HL-60 (cell line): Measurements from ENCODE around the gene PTPRM.

Experiments
- DNase-seq, 2 experiments: peaks; one replicate each; pipeline ENCODE4 v3.0.0-alpha.2; 2010 to 2020; ENCODE audit warnings: low read depth in 1 of 2, low spot score in 1 of 2
- H3K27ac ChIP-seq: fragments of 250-450 bp; sonication (Bioruptor Pico); replicated peaks from 2 replicates; pipeline ENCODE4 v1.5.1; 2020; ENCODE audit warnings: mild to moderate bottlenecking, moderate library complexity
- H3K27me3 ChIP-seq: fragments of 250-450 bp; sonication (Bioruptor Pico); 2 replicates; pipeline ENCODE4 v1.5.1; 2021; ENCODE audit warnings: mild to moderate bottlenecking, moderate library complexity; ENCODE audit not compliant: insufficient read depth, poor library complexity, severe bottlenecking
- H3K4me3 ChIP-seq: replicated peaks from 2 replicates; pipeline ENCODE4 v1.5.1; 2011; ENCODE audit warnings: mild to moderate bottlenecking, control low read depth, low read length; ENCODE audit not compliant: insufficient read depth
- GABPA ChIP-seq: IDR thresholded peaks from 2 replicates; pipeline ENCODE4 v1.6.1; 2012; ENCODE audit warnings: low read depth
- POLR2AphosphoS5 ChIP-seq: IDR thresholded peaks from 2 replicates; pipeline ENCODE4 v1.6.1; 2012; ENCODE audit warnings: low read depth
- SPI1 ChIP-seq: IDR thresholded peaks from 2 replicates; pipeline ENCODE4 v1.6.1; 2012; ENCODE audit warnings: low read depth, mild to moderate bottlenecking, borderline replicate concordance
- TF ChIP-seq, protein P1 (sequence below): IDR thresholded peaks from 2 replicates; pipeline ENCODE4 v1.6.1; 2012; ENCODE audit warnings: low read depth; ENCODE audit not compliant: insufficient replicate concordance
- TF ChIP-seq, protein P2 (sequence below): IDR thresholded peaks from one replicate; pipeline ENCODE4 v1.5.1; 2011; ENCODE audit warnings: low read length, control low read depth, inconsistent platforms; ENCODE audit not compliant: insufficient read depth

PTPRM gene

DNA sequence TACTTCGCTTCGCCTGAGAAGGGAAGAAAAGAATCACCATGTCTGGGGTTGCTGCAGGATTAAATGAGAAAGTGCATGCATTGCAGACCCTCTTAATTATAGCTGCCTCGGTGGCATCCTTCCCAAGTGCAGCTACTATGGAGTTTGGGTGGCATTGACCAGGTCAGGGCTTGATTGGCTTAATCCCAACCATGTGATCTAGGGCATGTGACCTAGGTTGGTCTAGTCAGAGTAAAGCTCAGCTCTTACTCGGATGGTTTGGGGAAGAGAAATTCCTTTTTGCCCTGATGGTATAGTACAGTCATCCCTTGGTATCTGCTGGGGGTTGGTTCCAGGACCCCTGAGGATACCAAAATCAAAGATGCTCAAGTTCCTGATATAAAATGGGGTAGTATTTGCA, 863.9 kb downstream of the PTPRM start:
- DNase-seq: no peak
- H3K27ac ChIP-seq: no peak overlapping the region
- TF ChIP-seq, protein P1, sequence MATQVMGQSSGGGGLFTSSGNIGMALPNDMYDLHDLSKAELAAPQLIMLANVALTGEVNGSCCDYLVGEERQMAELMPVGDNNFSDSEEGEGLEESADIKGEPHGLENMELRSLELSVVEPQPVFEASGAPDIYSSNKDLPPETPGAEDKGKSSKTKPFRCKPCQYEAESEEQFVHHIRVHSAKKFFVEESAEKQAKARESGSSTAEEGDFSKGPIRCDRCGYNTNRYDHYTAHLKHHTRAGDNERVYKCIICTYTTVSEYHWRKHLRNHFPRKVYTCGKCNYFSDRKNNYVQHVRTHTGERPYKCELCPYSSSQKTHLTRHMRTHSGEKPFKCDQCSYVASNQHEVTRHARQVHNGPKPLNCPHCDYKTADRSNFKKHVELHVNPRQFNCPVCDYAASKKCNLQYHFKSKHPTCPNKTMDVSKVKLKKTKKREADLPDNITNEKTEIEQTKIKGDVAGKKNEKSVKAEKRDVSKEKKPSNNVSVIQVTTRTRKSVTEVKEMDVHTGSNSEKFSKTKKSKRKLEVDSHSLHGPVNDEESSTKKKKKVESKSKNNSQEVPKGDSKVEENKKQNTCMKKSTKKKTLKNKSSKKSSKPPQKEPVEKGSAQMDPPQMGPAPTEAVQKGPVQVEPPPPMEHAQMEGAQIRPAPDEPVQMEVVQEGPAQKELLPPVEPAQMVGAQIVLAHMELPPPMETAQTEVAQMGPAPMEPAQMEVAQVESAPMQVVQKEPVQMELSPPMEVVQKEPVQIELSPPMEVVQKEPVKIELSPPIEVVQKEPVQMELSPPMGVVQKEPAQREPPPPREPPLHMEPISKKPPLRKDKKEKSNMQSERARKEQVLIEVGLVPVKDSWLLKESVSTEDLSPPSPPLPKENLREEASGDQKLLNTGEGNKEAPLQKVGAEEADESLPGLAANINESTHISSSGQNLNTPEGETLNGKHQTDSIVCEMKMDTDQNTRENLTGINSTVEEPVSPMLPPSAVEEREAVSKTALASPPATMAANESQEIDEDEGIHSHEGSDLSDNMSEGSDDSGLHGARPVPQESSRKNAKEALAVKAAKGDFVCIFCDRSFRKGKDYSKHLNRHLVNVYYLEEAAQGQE: no peak
- TF ChIP-seq GABPA: no peak
- no peak for TF ChIP-seq POLR2AphosphoS5
- TF ChIP-seq, protein P2, sequence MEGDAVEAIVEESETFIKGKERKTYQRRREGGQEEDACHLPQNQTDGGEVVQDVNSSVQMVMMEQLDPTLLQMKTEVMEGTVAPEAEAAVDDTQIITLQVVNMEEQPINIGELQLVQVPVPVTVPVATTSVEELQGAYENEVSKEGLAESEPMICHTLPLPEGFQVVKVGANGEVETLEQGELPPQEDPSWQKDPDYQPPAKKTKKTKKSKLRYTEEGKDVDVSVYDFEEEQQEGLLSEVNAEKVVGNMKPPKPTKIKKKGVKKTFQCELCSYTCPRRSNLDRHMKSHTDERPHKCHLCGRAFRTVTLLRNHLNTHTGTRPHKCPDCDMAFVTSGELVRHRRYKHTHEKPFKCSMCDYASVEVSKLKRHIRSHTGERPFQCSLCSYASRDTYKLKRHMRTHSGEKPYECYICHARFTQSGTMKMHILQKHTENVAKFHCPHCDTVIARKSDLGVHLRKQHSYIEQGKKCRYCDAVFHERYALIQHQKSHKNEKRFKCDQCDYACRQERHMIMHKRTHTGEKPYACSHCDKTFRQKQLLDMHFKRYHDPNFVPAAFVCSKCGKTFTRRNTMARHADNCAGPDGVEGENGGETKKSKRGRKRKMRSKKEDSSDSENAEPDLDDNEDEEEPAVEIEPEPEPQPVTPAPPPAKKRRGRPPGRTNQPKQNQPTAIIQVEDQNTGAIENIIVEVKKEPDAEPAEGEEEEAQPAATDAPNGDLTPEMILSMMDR: no peak
- TF ChIP-seq SPI1: no peak
- H3K4me3 ChIP-seq: no peak overlapping the region
- no peaks in the 10 kb centered on the region for H3K27me3 ChIP-seq

DNA sequence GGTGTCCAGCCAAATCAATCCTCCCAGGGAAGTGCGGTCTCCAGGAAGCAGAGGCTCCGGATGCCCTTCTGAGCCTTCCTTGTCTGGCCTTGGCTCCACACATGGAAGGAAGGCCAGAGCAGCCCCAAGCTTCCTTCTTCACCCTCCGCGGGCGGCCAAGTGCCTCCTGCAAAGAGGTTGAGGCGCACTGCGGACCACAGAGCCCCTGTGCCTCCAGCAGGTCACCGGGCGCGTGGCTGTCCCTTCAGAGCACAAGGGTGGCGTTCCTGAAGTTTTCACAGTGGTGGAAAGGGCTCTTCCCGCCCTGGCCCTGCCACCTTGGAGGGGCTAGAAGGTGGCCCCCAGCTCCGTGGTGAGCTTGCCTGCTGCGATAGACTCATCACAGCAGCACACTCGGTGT, 866.2 kb downstream of the PTPRM start:
- no peaks in the 10 kb centered on the region for H3K27me3 ChIP-seq
- TF ChIP-seq SPI1: no peak
- TF ChIP-seq POLR2AphosphoS5: no peak
- TF ChIP-seq GABPA: no peak
- TF ChIP-seq, protein P2: no peak
- TF ChIP-seq, protein P1: no peak
- H3K4me3 ChIP-seq: no peak overlapping the region
- no peak overlapping the region for H3K27ac ChIP-seq
- DNase-seq: no peak

DNA sequence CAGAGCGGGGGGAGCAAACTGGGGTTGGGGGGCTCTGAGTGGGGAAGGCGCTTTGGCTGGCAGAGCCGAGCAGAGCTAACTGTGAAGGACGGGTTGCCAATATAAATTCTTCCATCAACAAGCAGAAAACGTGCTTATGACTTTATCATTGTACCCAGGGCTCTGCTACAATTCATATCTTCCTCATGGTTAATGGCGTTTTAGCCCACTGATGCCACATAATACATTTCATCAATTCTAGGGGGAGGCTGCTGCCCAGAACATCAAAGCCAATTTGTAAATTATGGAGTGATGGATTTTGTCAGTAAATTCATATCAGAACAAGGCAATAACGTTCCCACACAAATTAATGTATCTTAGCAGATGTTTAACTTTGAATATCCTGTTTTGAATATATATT, 866.7 kb downstream of the PTPRM start:
- no peak overlapping the region for H3K4me3 ChIP-seq
- H3K27me3 ChIP-seq: no peaks in the 10 kb centered on the region
- no peak for DNase-seq
- no peak for TF ChIP-seq POLR2AphosphoS5
- TF ChIP-seq, protein P2: no peak
- TF ChIP-seq SPI1: no peak
- no peak for TF ChIP-seq GABPA
- TF ChIP-seq, protein P1: no peak
- H3K27ac ChIP-seq: no peak overlapping the region
